Endothelial cell (in vitro differentiated cells): ENCODE data around the gene A3GALT2. TPM values are rescaled to one million over a fixed set of nuclear protein-coding genes. Genes with fewer than 3 reads are reported as not detected.
A peak's percentile ranks its signal among the peaks of the same experiment; 100 is the strongest.

Source experiments
- DNase-seq: peaks from one replicate; pipeline ENCODE4 v3.0.0; 2021; ENCODE audit warnings: low spot score
- H3K27ac Mint-ChIP-seq: one replicate; pipeline ENCODE4 v1.8.0; 2021; ENCODE audit warnings: mixed read lengths, inconsistent platforms; ENCODE audit not compliant: unreplicated experiment
- H3K27me3 Mint-ChIP-seq: one replicate; pipeline ENCODE4 v1.8.0; 2021; ENCODE audit warnings: mild to moderate bottlenecking, moderate library complexity, mixed read lengths, inconsistent platforms; ENCODE audit not compliant: unreplicated experiment
- H3K36me3 Mint-ChIP-seq: one replicate; pipeline ENCODE4 v1.8.0; 2021; ENCODE audit warnings: mild to moderate bottlenecking, low read depth, mixed read lengths, inconsistent platforms; ENCODE audit not compliant: unreplicated experiment
- H3K4me1 Mint-ChIP-seq: one replicate; pipeline ENCODE4 v1.8.0; 2021; ENCODE audit warnings: mild to moderate bottlenecking, mixed read lengths, inconsistent platforms; ENCODE audit not compliant: unreplicated experiment
- H3K4me3 Mint-ChIP-seq: one replicate; pipeline ENCODE4 v1.8.0; 2021; ENCODE audit warnings: mild to moderate bottlenecking, mixed read lengths, inconsistent platforms; ENCODE audit not compliant: unreplicated experiment
- H3K9me3 Mint-ChIP-seq: one replicate; pipeline ENCODE4 v1.8.0; 2021; ENCODE audit warnings: mixed read lengths, inconsistent platforms; ENCODE audit not compliant: unreplicated experiment
- total RNA-seq: library from RNA; stranded (reverse); fragmentation: NEBNext Ultra II Directional; extraction: Animal tissue kit (Norgen Biotek cat#: 25700); gene quantifications from one replicate; pipeline ENCODE4 v1.2.1, GENCODE V29; 2021; ENCODE audit not compliant: unreplicated experiment
- TF ChIP-seq, protein P1 (sequence below): fragments of 200-600 bp; sonication (generic); IDR thresholded peaks from one replicate; pipeline ENCODE4 v1.5.0; 2021; ENCODE audit warnings: antibody characterized with exemption; ENCODE audit not compliant: unreplicated experiment

The A3GALT2 gene
- total RNA-seq, 1 donor from 2014 or later: not detected

DNA sequence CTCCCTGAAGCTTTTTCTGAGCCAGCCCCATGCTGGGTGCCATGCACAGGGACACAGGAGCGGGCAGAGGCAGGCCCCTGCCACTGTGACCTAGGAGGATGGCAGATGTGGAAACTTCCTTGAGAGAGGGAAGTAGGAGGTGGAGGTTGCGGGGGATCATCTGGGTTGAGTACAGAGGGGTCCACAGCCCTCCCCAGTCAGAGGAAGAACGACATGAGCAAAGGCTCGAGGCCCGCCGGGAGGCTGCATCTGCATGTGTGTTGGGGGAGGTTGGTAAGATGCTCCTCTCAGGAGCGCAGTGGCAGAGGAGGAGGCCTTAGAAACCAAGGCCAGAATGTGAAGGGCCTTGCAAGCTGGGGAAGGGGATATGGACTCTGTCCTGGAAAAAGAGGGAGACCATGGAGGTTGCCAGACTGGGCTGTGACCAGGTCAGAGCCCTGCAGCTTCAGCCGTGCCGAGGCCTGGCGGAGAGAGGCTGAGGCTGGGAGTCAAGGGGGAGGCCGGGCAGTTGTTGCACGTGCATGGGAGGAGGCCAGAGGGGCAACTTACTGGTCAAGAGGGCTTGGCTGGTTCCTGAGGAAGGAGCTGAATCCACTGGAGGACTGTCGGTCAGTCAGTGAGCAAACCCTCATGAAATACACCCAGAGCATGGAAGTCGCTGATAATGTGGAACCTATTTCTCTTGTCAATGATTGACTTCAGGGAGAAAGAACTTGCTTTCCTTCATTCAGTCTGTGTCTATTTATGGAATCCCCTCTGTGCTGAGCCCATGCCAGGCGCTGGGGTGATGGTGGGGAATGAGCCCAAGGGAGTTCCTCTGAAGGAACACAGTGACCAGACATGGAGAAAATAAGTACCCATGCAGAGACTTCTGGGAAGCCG, 31.7 kb downstream of the A3GALT2 start:
- H3K27ac Mint-ChIP-seq: peak overlapping the region; percentile 64
- DNase-seq: no peak
- peaks cover 37% of the 10 kb centered on the region for H3K36me3 Mint-ChIP-seq
- H3K4me3 Mint-ChIP-seq: peak overlapping the region; percentile 65
- no peaks in the 10 kb centered on the region for H3K9me3 Mint-ChIP-seq
- H3K27me3 Mint-ChIP-seq: no peaks in the 10 kb centered on the region
- peaks cover 27% of the 10 kb centered on the region for H3K4me1 Mint-ChIP-seq
- TF ChIP-seq, protein P1, sequence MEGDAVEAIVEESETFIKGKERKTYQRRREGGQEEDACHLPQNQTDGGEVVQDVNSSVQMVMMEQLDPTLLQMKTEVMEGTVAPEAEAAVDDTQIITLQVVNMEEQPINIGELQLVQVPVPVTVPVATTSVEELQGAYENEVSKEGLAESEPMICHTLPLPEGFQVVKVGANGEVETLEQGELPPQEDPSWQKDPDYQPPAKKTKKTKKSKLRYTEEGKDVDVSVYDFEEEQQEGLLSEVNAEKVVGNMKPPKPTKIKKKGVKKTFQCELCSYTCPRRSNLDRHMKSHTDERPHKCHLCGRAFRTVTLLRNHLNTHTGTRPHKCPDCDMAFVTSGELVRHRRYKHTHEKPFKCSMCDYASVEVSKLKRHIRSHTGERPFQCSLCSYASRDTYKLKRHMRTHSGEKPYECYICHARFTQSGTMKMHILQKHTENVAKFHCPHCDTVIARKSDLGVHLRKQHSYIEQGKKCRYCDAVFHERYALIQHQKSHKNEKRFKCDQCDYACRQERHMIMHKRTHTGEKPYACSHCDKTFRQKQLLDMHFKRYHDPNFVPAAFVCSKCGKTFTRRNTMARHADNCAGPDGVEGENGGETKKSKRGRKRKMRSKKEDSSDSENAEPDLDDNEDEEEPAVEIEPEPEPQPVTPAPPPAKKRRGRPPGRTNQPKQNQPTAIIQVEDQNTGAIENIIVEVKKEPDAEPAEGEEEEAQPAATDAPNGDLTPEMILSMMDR: no peak

DNA sequence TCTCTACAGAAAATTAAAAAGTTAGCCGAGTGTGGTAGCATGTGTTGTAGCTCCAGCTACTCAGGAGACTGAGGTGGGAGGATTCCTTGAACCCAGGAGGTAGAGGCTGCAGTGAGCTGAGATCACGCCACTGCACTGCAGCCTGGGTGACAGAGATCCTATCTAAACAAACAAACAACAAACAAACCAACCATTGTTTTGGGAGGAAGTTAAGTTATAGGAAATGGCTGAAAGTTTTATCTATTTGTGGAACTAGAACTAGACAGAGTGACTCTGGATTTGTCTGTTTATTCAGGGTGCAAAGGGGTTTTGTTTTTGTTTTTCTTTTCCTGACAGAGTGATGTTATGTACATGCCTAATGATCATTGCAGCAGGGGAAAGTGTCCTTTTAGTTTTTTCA, 33.6 kb downstream of the A3GALT2 start:
- H3K27ac Mint-ChIP-seq: peak overlapping the region; percentile 93
- H3K27me3 Mint-ChIP-seq: peaks cover 2% of the 10 kb centered on the region
- peaks cover 21% of the 10 kb centered on the region for H3K36me3 Mint-ChIP-seq
- DNase-seq: no peak
- no peaks in the 10 kb centered on the region for H3K9me3 Mint-ChIP-seq
- peak overlapping the region; percentile 12 for H3K4me3 Mint-ChIP-seq
- peaks cover 27% of the 10 kb centered on the region for H3K4me1 Mint-ChIP-seq
- TF ChIP-seq, protein P1: no peak

GRCh38 chr1:33286451-33287185, 34.3 kb downstream of the A3GALT2 start:
- H3K9me3 Mint-ChIP-seq: no peaks in the 10 kb centered on the region
- TF ChIP-seq, protein P1: no peak
- H3K27ac Mint-ChIP-seq: peak overlapping the region; percentile 93

GRCh38 chr1:33284049-33284448, 36.8 kb downstream of the A3GALT2 start:
- TF ChIP-seq, protein P1: no peak
- H3K36me3 Mint-ChIP-seq: peaks cover 34% of the 10 kb centered on the region
- peaks cover 9% of the 10 kb centered on the region for H3K27me3 Mint-ChIP-seq
- no peak overlapping the region for H3K4me3 Mint-ChIP-seq
- no peak for DNase-seq
- H3K9me3 Mint-ChIP-seq: no peaks in the 10 kb centered on the region
- H3K4me1 Mint-ChIP-seq: peaks cover 27% of the 10 kb centered on the region
- peak overlapping the region; percentile 59 for H3K27ac Mint-ChIP-seq

More at GRCh38 chr1:33286451-33287185, 34.3 kb downstream of the A3GALT2 start:
- DNase-seq: no peak
- peaks cover 27% of the 10 kb centered on the region for H3K4me1 Mint-ChIP-seq
- H3K4me3 Mint-ChIP-seq: peak overlapping the region; percentile 18
- peaks cover 6% of the 10 kb centered on the region for H3K27me3 Mint-ChIP-seq
- peaks cover 28% of the 10 kb centered on the region for H3K36me3 Mint-ChIP-seq
